ENCODE data around the gene GTF2F2.
"Not testable (repeated sequence)": the region's sequence is repeated elsewhere in the genome, so short reads cannot be mapped to it uniquely, and the experiment has no call there.

Gene GTF2F2

DNA sequence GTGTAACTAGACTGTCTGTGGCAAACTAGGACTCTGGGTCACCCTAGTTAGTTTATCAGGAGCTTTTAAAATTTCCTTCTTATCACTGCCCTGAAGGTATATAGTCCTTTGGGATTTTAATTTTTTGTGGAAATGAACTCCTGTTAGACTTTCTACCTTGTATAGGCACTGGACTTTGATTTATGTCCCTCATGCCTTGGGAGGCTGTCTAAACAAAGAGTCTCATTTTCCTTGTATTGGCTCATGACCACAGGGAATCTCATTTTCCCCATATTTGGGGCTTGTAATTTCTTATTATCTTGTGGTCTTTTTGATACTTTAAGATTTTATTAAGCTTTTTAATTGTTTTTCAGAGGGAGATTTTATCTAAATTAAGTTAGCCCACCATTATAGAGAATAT lies 59.1 kb downstream of the GTF2F2 start:
- Histone ChIP-seq H3K4me3 (no peak overlapping the region), H3K27ac (no peak overlapping the region)
- TF ChIP-seq, protein P1, sequence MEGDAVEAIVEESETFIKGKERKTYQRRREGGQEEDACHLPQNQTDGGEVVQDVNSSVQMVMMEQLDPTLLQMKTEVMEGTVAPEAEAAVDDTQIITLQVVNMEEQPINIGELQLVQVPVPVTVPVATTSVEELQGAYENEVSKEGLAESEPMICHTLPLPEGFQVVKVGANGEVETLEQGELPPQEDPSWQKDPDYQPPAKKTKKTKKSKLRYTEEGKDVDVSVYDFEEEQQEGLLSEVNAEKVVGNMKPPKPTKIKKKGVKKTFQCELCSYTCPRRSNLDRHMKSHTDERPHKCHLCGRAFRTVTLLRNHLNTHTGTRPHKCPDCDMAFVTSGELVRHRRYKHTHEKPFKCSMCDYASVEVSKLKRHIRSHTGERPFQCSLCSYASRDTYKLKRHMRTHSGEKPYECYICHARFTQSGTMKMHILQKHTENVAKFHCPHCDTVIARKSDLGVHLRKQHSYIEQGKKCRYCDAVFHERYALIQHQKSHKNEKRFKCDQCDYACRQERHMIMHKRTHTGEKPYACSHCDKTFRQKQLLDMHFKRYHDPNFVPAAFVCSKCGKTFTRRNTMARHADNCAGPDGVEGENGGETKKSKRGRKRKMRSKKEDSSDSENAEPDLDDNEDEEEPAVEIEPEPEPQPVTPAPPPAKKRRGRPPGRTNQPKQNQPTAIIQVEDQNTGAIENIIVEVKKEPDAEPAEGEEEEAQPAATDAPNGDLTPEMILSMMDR (IDR thresholded peaks at IDR 0.05), result no peak
- DNase-seq (ENCODE audit: low spot score), result no peak

DNA sequence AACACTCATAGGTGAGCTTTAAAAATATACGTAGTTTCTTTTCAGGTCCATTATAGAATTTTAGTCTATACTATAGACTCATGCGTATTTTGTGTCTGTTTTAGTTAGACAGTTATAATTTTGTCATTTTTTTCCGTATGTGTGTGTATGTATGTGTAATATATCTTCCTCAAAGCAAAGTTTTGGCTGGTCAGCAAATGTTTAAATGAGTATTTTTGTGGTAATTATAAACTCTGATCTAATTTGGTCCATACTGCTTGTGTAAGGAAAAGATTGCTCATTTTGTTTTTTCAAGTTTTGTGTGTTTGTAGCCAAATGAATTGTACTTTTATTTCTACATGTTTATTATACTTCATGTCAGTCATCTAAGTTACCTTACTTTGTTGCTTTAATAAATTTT lies 60.0 kb downstream of the GTF2F2 start:
- H3K27ac ChIP-seq, result no peak overlapping the region
- TF ChIP-seq, protein P1 (IDR thresholded peaks at IDR 0.05), result no peak
- no peak overlapping the region for H3K4me3 ChIP-seq
- DNase-seq (ENCODE audit: low spot score), result no peak

DNA sequence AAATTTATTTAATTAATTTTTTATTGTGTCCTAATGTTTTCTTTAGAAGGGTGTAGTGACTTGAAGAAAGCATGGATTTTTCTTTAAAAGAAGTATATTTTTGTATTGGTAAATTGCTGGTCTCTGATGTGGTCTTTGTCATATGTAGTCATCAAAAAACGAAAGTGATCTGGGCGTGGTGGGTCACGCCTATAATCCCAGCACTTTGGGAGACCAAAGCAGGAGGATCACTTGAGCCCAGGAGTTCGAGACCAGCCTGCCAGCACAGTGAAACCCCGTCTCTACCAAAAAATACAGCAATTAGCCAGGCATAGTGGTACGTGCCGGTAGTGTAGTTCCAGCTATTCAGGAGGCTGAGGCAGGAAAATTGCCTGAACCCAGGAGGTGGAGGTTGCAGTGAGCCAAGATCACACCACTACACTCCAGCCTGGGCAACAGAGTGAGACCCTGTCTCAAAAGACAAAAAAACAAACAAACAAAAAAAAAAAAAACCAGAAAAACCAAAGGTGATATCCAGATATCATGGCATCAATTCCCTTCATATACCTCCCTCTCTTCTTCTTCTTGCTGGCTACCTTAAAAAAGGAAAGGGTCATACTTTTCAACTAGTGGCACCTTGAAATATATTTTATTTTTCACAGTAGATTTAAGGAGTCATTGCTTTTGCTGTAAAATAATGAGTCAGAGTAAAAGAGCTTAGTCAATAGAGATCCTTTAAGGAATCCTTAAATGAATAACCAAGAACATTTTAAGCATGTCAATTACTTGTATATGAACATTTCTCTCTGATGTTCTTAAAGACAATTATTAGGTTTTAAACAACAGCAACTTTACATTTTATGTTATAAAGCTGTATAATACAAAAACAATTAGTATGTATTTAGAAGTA lies 60.6 kb downstream of the GTF2F2 start:
- Histone ChIP-seq H3K27ac (no peak overlapping the region), H3K4me3 (no peak overlapping the region)
- TF ChIP-seq, protein P1 (IDR thresholded peaks at IDR 0.05), result no peak
- no peak for DNase-seq (ENCODE audit: low spot score)

DNA sequence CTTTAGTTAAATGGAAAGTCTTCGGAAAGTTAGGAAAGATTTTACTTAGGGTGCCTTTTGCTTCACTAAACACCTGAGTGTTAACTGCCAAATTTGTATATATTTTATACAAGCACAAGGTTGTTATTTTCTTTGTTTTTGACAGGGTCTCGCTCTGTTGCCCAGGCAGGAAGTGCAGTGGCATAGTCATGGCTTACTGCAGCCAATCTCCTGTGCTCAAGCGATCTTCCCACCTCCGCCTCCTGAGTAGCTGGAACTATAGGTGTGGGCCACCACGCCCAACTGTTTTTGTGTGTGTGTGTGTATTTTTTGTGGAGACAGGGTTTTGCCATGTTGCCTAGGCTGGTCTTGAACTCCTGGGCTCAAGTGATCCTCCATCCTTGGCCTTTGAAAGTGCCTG lies 64.4 kb downstream of the GTF2F2 start:
- Histone ChIP-seq H3K4me3 (no peak overlapping the region), H3K27ac (no peak overlapping the region)
- DNase-seq (ENCODE audit: low spot score), result no peak
- TF ChIP-seq, protein P1 (IDR thresholded peaks at IDR 0.05), result no peak

DNA sequence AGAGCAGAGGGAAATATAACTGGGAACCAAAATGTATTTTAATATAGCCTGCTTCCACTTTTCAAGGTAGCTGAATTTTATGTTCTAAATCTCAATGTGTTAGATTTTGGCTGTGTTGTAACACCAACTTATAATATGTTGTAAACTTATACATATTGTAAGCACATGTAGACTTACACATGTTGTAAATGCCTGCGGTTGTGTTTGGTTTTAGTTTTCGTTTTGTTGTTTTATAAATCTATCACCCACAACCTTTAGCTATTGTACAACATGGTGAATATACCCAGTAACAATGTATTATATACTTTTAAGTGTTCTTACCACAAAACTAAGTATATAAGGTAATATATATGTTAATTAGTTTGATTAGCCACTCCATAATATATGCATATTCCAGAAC lies 65.0 kb downstream of the GTF2F2 start:
- DNase-seq (ENCODE audit: low spot score), result no peak
- Histone ChIP-seq H3K4me3 (no peak overlapping the region), H3K27ac (no peak overlapping the region)
- TF ChIP-seq, protein P1 (IDR thresholded peaks at IDR 0.05), result no peak

DNA sequence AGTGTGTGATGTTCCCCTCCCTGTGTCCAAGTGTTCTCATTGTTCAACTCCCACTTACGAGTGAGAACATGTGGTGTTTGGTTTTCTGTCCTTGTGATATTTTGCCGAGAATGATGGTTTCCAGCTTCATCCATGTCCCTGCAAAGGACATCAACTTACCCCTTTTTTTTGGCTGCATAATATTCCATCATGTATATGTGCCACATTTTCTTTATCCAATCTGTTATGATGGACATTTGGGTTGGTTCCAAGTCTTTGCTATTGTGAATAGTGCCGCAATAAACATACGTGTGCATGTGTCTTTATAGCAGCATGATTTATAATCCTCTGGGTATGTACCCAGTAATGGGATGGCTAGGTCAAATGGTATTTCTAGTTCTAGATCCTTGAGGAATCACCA lies 68.8 kb downstream of the GTF2F2 start:
- not testable (repeated sequence) for DNase-seq (ENCODE audit: low spot score)

DNA sequence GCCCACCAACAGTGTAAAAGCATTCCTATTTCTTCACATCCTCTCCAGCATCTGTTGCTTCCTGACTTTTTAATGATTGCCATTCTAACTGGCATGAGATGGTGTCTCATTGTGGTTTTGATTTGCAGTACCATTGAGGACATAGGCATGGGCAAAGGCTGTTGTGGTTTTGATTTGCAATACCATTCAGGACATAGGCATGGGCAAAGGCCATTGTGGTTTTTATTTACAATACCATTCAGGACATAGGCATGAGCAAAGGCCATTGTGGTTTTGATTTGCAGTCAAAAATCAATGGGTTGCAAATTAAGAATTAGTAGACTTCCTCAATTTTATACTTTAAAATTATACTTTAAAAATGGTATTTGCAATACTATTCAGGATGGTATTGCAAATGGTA lies 69.2 kb downstream of the GTF2F2 start:
- not testable (repeated sequence) for DNase-seq (ENCODE audit: low spot score); H3K27ac ChIP-seq; H3K4me3 ChIP-seq

More for the DNA sequence above, 68.8 kb downstream of the GTF2F2 start:
- H3K27ac ChIP-seq, H3K4me3 ChIP-seq: not testable (repeated sequence)

DNA sequence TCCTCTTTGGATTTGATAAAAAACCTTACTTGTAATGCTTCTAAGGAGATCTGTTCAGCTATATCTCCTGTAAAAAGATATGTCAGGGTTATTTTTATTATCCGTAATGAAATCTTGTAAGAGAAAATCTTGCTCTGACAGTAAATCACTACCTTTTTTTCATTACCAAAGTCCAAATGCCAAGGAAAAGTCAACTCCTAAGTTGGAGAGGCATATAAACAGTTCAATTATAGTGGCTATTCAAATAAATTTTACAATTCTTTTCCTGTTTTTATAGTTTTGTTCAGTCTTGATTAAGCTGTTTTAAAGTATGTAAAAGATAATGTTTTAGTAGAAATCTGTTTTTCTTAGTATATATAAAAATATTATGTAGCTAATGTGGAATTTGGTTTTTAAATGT lies 71.6 kb downstream of the GTF2F2 start:
- DNase-seq (ENCODE audit: low spot score), result no peak
- H3K4me3 ChIP-seq, result no peak overlapping the region
- H3K27ac ChIP-seq, result no peak overlapping the region
- TF ChIP-seq, protein P1 (IDR thresholded peaks at IDR 0.05), result no peak

Measured in coronary artery (tissue), 2 donors.